Spinal cord (tissue), 10 donors: ENCODE data around the gene NTM. TPM values are rescaled to one million over a fixed set of nuclear protein-coding genes. Genes with fewer than 3 reads are reported as not detected.

Experiments used
- DNase-seq, 6 donors: peaks; one replicate each; pipeline versions ENCODE4 v3.0.0 to v3.0.0-alpha.2; 2013 to 2015; ENCODE audit warnings: low spot score in 6 of 6, low read depth in 4 of 6
- H3K27ac ChIP-seq: one replicate; pipeline ENCODE4 v1.5.1; 2013; ENCODE audit warnings: low read depth, low read length, control low read depth
- H3K27me3 ChIP-seq: one replicate; pipeline ENCODE4 v1.6.1; 2013; ENCODE audit warnings: low read length; ENCODE audit not compliant: control insufficient read depth, insufficient read depth
- H3K36me3 ChIP-seq: one replicate; pipeline ENCODE4 v1.6.1; 2013; ENCODE audit warnings: low read length; ENCODE audit not compliant: control insufficient read depth, insufficient read depth
- H3K4me1 ChIP-seq: one replicate; pipeline ENCODE4 v1.6.1; 2013; ENCODE audit warnings: low read length; ENCODE audit not compliant: control insufficient read depth, insufficient read depth
- H3K4me3 ChIP-seq: one replicate; pipeline ENCODE4 v1.5.1; 2013; ENCODE audit warnings: low read depth, low read length, control low read depth
- H3K9me3 ChIP-seq: one replicate; pipeline ENCODE4 v1.6.1; 2013; ENCODE audit warnings: low read length; ENCODE audit not compliant: control insufficient read depth, insufficient read depth
- WGBS: methylation state at CpG from one replicate; pipeline ENCODE4 v1.1.5; 2013; ENCODE audit warnings: missing lambda C conversion rate; ENCODE audit not compliant: insufficient coverage; 5-methylcytosine and 5-hydroxymethylcytosine counted together
- polyA plus RNA-seq, 2 donors: library from polyadenylated mRNA; unstranded; fragments of 120-200 nt; gene quantifications; one replicate each; pipeline ENCODE4 v1.2.1, GENCODE V29; 2013; ENCODE audit not compliant: insufficient read length in 2 of 2
- total RNA-seq, 2 donors: library from RNA; depleted of rRNA in 1 of 2; stranded (reverse); fragments of 120-200 nt in 1 of 2; fragments of >200 nt in 1 of 2; gene quantifications; one replicate each; pipeline versions ENCODE4 v1.2.3 to v1.2.4, GENCODE V29; 2013 to 2014
- donor health status: healthy.

The NTM gene
- total and polyA plus RNA-seq, 4 donors: 69.3 to 181 (median 155) TPM

- H3K36me3 ChIP-seq: no peaks in the 10 kb centered on the region
- H3K4me1 ChIP-seq: no peaks in the 10 kb centered on the region
- H3K27me3 ChIP-seq: no peaks in the 10 kb centered on the region
- H3K4me3 ChIP-seq: no peak overlapping the region
- H3K27ac ChIP-seq: no peak overlapping the region
- WGBS: no CpG with 5 or more reads among the region's 3 CpGs
- peak in 1 of 6 donors; percentile 63 for DNase-seq
- no peaks in the 10 kb centered on the region for H3K9me3 ChIP-seq
These were observed 798.0 kb downstream of the NTM start for GRCh38 chr11:132168344-132168981.

GRCh38 chr11:132171031-132171430 is 800.6 kb downstream of the NTM start:
- no peak overlapping the region for H3K4me3 ChIP-seq
- 94% methylated on average over 2 of the region's 6 CpGs for WGBS
- DNase-seq: no peak
- no peak overlapping the region for H3K27ac ChIP-seq
- H3K36me3 ChIP-seq: no peaks in the 10 kb centered on the region
- no peaks in the 10 kb centered on the region for H3K27me3 ChIP-seq
- H3K4me1 ChIP-seq: no peaks in the 10 kb centered on the region
- no peaks in the 10 kb centered on the region for H3K9me3 ChIP-seq

GRCh38 chr11:132174362-132175255 is 804.2 kb downstream of the NTM start:
- Histone ChIP-seq H3K36me3 (no peaks in the 10 kb centered on the region), H3K27ac (no peak overlapping the region), H3K9me3 (no peaks in the 10 kb centered on the region), H3K27me3 (no peaks in the 10 kb centered on the region), H3K4me1 (no peaks in the 10 kb centered on the region), H3K4me3 (no peak overlapping the region)
- WGBS: 42% methylated on average over 7 of the region's 15 CpGs
- DNase-seq: peak in 1 of 6 donors; percentile 66

- Histone ChIP-seq H3K4me3 (no peak overlapping the region), H3K27ac (no peak overlapping the region), H3K4me1 (no peaks in the 10 kb centered on the region), H3K9me3 (no peaks in the 10 kb centered on the region), H3K36me3 (no peaks in the 10 kb centered on the region), H3K27me3 (no peaks in the 10 kb centered on the region)
- DNase-seq: peak in 2 of 6 donors; percentile 50 to 72
- no CpG with 5 or more reads among the region's 1 CpG for WGBS
These were observed 806.7 kb downstream of the NTM start for GRCh38 chr11:132177106-132177505.

GRCh38 chr11:132184079-132184478 is 813.7 kb downstream of the NTM start:
- Histone ChIP-seq H3K9me3 (no peaks in the 10 kb centered on the region), H3K36me3 (no peaks in the 10 kb centered on the region), H3K27ac (no peak overlapping the region), H3K4me3 (no peak overlapping the region), H3K27me3 (no peaks in the 10 kb centered on the region), H3K4me1 (no peaks in the 10 kb centered on the region)
- DNase-seq: no peak
- WGBS: 81% methylated on average over 4 of the region's 4 CpGs

- no peaks in the 10 kb centered on the region for H3K9me3 ChIP-seq
- no peaks in the 10 kb centered on the region for H3K36me3 ChIP-seq
- no peak overlapping the region for H3K27ac ChIP-seq
- no peak overlapping the region for H3K4me3 ChIP-seq
- WGBS: 42% methylated on average over 6 of the region's 12 CpGs
- H3K27me3 ChIP-seq: no peaks in the 10 kb centered on the region
- peak in 2 of 6 donors; percentile 31 to 70 for DNase-seq
- H3K4me1 ChIP-seq: no peaks in the 10 kb centered on the region
These were observed 815.5 kb downstream of the NTM start for GRCh38 chr11:132185726-132186592.

- no peak overlapping the region for H3K27ac ChIP-seq
- H3K36me3 ChIP-seq: no peaks in the 10 kb centered on the region
- no peaks in the 10 kb centered on the region for H3K9me3 ChIP-seq
- DNase-seq: no peak
- 82% methylated on average over 5 of the region's 6 CpGs for WGBS
- H3K4me3 ChIP-seq: no peak overlapping the region
- H3K27me3 ChIP-seq: no peaks in the 10 kb centered on the region
- no peaks in the 10 kb centered on the region for H3K4me1 ChIP-seq
These were observed 816.3 kb downstream of the NTM start for GRCh38 chr11:132186699-132187098.

- Histone ChIP-seq H3K4me1 (no peaks in the 10 kb centered on the region), H3K27me3 (no peaks in the 10 kb centered on the region), H3K36me3 (no peaks in the 10 kb centered on the region), H3K4me3 (no peak overlapping the region), H3K27ac (no peak overlapping the region), H3K9me3 (no peaks in the 10 kb centered on the region)
- 100% methylated on average over 1 of the region's 4 CpGs for WGBS
- DNase-seq: no peak
These were observed 817.0 kb downstream of the NTM start for GRCh38 chr11:132187386-132187785.

- DNase-seq: no peak
- no peaks in the 10 kb centered on the region for H3K4me1 ChIP-seq
- H3K9me3 ChIP-seq: no peaks in the 10 kb centered on the region
- no peak overlapping the region for H3K4me3 ChIP-seq
- no peaks in the 10 kb centered on the region for H3K36me3 ChIP-seq
- H3K27ac ChIP-seq: no peak overlapping the region
- 75% methylated on average over 1 of the region's 4 CpGs for WGBS
- H3K27me3 ChIP-seq: no peaks in the 10 kb centered on the region
These were observed 817.4 kb downstream of the NTM start for GRCh38 chr11:132187814-132188213.
